Effector memory CD4-positive, alpha-beta T cell (primary cell): ENCODE results near the gene FNDC1.

Source experiments
- DNase-seq, 3 donors: peaks; one replicate each; pipeline ENCODE4 v3.0.0-alpha.2; 2020
- H3K27ac ChIP-seq: 2 replicates; pipeline ENCODE4 v1.7.0; 2013; ENCODE audit warnings: mild to moderate bottlenecking, low read length, moderate library complexity; ENCODE audit not compliant: insufficient read depth, poor library complexity, severe bottlenecking
- H3K27me3 ChIP-seq: replicated peaks from 2 replicates; pipeline ENCODE4 v1.7.0; 2013; ENCODE audit warnings: mild to moderate bottlenecking, low read length; ENCODE audit not compliant: insufficient read depth, control insufficient read depth, poor library complexity, severe bottlenecking
- H3K36me3 ChIP-seq: 2 replicates; pipeline ENCODE4 v1.7.0; 2013; ENCODE audit warnings: mild to moderate bottlenecking, low read length, moderate library complexity; ENCODE audit not compliant: control insufficient read depth, insufficient read depth
- H3K4me1 ChIP-seq: 2 replicates; pipeline ENCODE4 v1.7.0; 2013; ENCODE audit warnings: low read length, mild to moderate bottlenecking; ENCODE audit not compliant: control insufficient read depth, insufficient read depth, poor library complexity, severe bottlenecking
- H3K4me3 ChIP-seq: 2 replicates; pipeline ENCODE4 v1.7.0; 2013; ENCODE audit warnings: low read length, low read depth, mild to moderate bottlenecking; ENCODE audit not compliant: insufficient read depth, poor library complexity, severe bottlenecking
- H3K9me3 ChIP-seq: 2 replicates; pipeline ENCODE4 v1.7.0; 2013; ENCODE audit warnings: mild to moderate bottlenecking, low read length, moderate library complexity; ENCODE audit not compliant: control insufficient read depth

The FNDC1 gene

GRCh38 chr6:159311618-159312017 is 142.4 kb downstream of the FNDC1 start:
- no peaks in the 10 kb centered on the region for H3K4me1 ChIP-seq
- H3K9me3 ChIP-seq, result no peaks in the 10 kb centered on the region
- no peak for DNase-seq
- H3K4me3 ChIP-seq, result no peak overlapping the region
- H3K27ac ChIP-seq, result no peak overlapping the region
- no peaks in the 10 kb centered on the region for H3K36me3 ChIP-seq
- no peaks in the 10 kb centered on the region for H3K27me3 ChIP-seq

- no peak for DNase-seq
- Histone ChIP-seq H3K27ac (no peak overlapping the region), H3K4me3 (no peak overlapping the region), H3K36me3 (no peaks in the 10 kb centered on the region), H3K4me1 (no peaks in the 10 kb centered on the region), H3K9me3 (no peaks in the 10 kb centered on the region), H3K27me3 (no peaks in the 10 kb centered on the region)
Measured at GRCh38 chr6:159312206-159312605, 143.0 kb downstream of the FNDC1 start.

GRCh38 chr6:159313018-159313417 is 143.8 kb downstream of the FNDC1 start:
- Histone ChIP-seq H3K36me3 (no peaks in the 10 kb centered on the region), H3K27me3 (no peaks in the 10 kb centered on the region), H3K4me3 (no peak overlapping the region), H3K27ac (no peak overlapping the region), H3K9me3 (no peaks in the 10 kb centered on the region), H3K4me1 (no peaks in the 10 kb centered on the region)
- DNase-seq, result no peak

GRCh38 chr6:159315562-159315961 is 146.4 kb downstream of the FNDC1 start:
- H3K4me1 ChIP-seq, result no peaks in the 10 kb centered on the region

GRCh38 chr6:159317430-159317829 is 148.2 kb downstream of the FNDC1 start:
- DNase-seq, result no peak
- Histone ChIP-seq H3K9me3 (no peaks in the 10 kb centered on the region), H3K27me3 (no peaks in the 10 kb centered on the region), H3K27ac (no peak overlapping the region), H3K4me3 (no peak overlapping the region), H3K36me3 (no peaks in the 10 kb centered on the region), H3K4me1 (no peaks in the 10 kb centered on the region)

More at GRCh38 chr6:159315562-159315961, 146.4 kb downstream of the FNDC1 start:
- H3K9me3 ChIP-seq, result no peaks in the 10 kb centered on the region
- DNase-seq, result no peak
- no peak overlapping the region for H3K27ac ChIP-seq
- H3K4me3 ChIP-seq, result no peak overlapping the region
- H3K27me3 ChIP-seq, result no peaks in the 10 kb centered on the region
- H3K36me3 ChIP-seq, result no peaks in the 10 kb centered on the region

GRCh38 chr6:159321267-159321666 is 152.1 kb downstream of the FNDC1 start:
- no peaks in the 10 kb centered on the region for H3K36me3 ChIP-seq
- H3K9me3 ChIP-seq, result no peaks in the 10 kb centered on the region
- no peak overlapping the region for H3K27ac ChIP-seq
- H3K4me1 ChIP-seq, result no peaks in the 10 kb centered on the region
- no peak overlapping the region for H3K4me3 ChIP-seq
- no peaks in the 10 kb centered on the region for H3K27me3 ChIP-seq
- no peak for DNase-seq
